NCI-H187 (cell line): ENCODE measurements around the gene TRDMT1.
"Not testable (repeated sequence)": the region's sequence is repeated elsewhere in the genome, so short reads cannot be mapped to it uniquely, and the experiment has no call there.

Source experiments
- DNase-seq, 2 experiments: peaks; one replicate each; lab custom pipeline; 2025; lab: John Stamatoyannopoulos, UW

Gene TRDMT1

DNA sequence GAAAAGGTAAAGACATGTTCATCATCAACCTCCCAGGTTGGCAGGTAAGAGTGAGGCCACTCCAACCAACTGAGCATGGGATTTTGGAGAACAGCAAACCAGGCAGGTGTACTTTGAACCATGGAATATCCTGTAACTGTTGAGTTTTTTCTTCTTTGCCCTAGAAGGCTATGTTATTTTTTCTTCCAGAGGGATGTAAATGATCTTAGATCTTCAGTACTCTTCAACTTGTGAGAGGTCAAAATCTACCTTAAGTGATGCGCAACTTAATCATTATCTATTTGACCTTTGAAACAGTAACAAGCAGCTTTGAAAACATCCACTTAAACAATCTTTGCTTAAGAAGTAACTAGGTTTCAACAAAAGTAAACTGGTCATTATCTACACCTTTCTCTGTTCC is 71.7 kb downstream of the TRDMT1 start, which contains the start of gene CUBN:
TSS of gene CUBN (minus strand) at position 71 of the 400 bp plus-strand sequence. CDS start at position 25, 46 bp downstream.
- DNase-seq: no peak

GRCh38 chr10:17128261-17128660 is 73.2 kb downstream of the TRDMT1 start:
- no peak for DNase-seq

- DNase-seq: no peak
Measured at GRCh38 chr10:17126327-17126726, 75.1 kb downstream of the TRDMT1 start.

DNA sequence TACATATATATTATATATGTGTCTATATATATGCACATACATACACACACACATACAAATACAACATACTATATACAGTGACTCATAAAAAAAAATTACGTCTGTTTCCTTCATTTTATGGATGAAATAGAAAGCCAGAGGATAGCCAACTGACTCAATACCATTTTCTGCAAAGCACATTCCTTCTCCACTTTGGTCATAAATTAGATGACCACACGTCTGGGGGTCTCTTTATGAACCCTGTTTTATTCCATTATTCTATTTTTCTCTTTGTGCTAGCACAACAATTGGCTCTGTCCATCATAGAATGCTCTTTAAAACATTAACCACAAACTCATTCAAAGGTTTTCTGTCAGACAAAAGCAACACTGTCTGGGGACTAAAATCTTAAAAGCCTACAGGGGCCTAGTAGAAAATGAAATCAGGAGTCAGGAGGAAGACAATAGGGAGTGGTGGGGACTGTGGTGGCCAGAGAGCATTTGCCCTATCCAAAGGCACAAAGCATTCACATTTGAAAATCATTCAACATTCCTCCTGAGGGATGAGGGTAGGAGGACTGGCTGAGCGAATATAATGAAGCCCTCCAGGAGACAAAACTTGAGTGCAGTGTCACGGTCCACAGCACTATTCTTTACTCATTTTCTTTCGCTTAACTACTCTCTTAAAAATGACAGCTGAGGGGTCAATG is 76.1 kb downstream of the TRDMT1 start:
- no peak for DNase-seq

DNA sequence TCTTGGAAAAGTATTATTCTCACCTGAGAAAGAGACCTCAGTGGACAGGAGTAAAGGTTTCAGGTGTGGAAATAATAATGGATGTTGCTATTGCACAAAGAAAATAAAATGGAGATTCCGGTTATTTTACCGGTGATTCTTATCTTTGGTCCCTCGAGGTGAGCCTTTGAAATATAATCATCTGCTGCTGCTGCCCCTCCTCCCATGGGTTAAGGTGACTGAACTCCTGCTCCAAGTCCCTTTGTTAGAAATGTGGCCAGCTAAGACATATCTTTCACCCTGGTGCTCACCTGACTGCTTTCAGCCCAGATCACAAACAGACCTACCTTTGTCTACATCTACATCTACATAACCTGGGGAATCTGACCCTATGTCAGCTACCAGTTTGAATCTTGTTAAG is 77.5 kb downstream of the TRDMT1 start:
- DNase-seq: no peak

DNA sequence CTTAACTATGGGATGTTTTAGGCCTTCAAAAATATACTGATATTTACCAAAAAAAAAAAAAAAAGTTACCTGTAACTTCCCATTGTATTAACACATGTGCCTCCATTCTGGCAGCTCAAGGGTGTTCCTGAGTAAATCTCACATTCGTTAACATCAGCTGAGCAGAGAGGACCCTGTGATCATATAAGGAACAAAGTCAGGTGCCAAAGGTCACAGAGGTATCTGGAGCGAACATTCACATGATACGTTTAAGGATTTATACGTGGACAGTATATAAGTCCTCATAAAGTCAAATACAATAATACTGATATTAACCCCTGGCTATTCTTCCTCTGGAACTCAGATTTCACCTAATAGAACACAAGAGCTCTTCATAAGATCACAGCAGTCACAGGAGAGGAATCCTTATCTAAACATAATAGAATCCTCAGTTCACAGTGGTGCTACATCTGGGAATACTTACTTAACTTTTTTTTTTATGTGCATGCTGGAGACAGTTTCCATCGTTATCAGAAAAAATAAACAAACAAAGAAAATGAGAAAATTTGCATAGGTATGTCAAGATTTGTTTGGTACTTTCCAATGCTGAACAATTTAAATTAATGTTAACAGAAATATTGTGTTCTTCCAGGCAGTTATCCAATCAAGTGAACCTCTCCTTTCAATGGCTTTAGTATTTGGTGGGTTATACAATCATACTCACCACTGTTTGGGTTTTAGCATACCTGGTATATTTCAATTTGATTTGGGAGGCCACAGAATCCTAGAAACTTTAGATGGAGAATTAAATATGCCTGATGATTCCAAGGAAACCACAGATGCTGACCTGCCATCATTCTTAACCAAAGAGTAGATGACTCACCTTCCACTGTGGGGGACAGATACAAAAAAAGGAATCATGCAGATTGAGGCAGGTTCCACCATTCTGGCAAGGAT is 78.5 kb downstream of the TRDMT1 start:
- no peak for DNase-seq

DNA sequence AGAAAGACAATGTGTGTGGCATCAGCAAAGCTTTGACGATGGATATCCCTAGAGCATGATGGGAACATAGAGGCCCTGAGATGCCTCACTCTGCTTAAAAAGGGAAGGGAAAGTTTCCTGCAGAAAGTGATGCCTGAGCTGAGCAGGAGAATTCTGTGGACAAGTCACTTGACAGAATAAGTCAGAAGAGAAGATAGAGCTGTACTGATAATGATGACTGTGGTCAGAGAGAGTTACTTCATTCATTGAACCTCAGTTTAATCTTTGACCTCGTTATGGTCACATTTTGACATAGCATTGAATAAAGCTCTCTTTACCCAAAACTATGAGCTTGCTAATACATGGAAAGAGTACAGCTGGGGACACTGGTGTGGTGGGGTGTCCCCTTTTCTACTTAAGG is 79.4 kb downstream of the TRDMT1 start:
- DNase-seq: no peak

- DNase-seq: no peak
Measured at GRCh38 chr10:17120694-17121093, 80.8 kb downstream of the TRDMT1 start.

DNA sequence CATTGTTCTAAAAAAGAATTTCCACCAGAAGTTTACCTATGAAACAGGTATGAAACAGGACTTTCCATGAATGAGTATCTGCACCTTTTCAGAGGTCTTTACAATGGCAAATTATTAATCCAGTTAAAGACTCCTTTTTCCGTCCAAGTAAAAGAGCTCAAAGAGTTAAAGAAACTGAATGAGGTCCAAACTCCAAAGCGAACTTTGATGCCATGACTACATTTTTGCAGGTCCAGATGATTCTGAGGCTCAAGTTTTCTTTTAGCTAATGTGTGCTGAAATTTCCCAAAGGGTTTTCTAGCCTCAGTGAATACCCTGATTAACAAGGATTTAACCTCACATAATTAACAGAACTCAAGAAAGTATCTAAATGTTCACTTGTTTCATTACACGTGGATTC is 81.6 kb downstream of the TRDMT1 start:
- DNase-seq: no peak

GRCh38 chr10:17116193-17116592 is 85.3 kb downstream of the TRDMT1 start:
- no peak for DNase-seq

DNA sequence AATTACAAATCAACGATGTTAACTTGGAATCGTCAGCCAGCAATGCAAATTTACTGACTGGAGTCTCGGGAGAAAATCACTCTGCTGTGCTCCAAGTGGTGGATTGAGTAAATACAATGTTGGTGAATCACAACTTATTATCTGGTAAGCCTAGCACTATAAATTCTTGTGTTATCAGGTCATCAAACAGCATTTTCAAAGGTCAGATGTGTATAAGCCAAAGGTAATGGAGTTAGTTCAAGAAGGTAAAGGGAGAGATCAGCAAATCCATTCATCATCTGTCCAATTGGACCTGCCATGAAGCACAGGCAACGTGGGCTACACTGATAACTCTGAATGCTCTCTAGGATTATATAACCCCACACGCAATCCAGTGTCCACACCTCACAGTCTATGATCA is 85.8 kb downstream of the TRDMT1 start:
- no peak for DNase-seq

- not testable (repeated sequence) for DNase-seq
Measured at GRCh38 chr10:17114878-17115444, 86.5 kb downstream of the TRDMT1 start.

DNA sequence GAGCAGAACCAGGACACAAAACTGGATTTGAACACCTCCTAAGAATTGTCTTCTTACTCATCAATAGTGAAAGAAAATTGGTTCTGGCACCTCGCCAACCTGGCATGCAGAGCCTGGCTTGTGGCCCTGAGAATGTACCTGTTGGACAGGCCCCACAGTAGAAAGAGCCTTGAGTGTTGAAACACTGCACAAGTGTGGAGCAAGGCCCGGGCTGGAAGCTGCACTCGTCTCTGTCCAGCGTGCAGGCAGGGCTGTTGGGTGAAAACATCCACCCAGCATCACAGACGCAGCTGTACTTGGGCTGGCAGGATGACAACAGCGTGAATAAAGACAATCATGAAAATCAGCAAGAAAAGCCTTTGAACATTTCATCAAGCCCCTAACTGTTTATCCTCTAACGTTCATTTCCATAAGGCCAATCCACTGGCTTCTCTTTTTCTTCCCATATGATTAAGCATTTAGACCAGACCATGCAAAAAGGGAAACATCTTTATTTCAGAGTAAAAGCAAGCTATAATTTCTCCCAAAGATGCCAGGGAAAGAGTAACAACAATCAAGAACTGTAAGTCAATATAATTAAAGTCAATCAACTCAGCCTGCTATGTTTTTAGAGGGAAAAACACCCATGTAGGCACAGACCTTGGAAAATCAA is 87.5 kb downstream of the TRDMT1 start:
- no peak for DNase-seq

DNA sequence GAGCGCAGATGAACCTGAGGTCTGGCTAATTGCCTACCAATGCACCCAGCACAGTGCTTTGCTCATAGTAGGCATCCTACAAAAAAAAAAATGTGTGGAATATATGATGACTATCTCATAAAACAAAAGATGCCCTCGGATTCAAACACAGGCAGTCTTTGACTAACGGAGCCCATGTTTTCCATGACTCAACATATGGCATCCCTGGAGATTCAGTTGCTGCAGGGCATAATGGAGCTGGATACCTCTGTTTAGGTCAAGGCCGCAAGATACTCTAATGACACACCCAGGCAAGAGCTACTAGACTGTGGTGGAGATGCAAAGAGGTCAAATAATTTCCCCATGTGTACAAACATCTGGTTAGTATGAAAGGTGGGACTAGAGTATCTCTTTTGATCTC is 88.1 kb downstream of the TRDMT1 start:
- no peak for DNase-seq

- DNase-seq: no peak
Measured at GRCh38 chr10:17112566-17112965, 88.9 kb downstream of the TRDMT1 start.

- DNase-seq: no peak
Measured at GRCh38 chr10:17109475-17110207, 91.8 kb downstream of the TRDMT1 start.

GRCh38 chr10:17109046-17109445 is 92.4 kb downstream of the TRDMT1 start:
- DNase-seq: no peak

DNA sequence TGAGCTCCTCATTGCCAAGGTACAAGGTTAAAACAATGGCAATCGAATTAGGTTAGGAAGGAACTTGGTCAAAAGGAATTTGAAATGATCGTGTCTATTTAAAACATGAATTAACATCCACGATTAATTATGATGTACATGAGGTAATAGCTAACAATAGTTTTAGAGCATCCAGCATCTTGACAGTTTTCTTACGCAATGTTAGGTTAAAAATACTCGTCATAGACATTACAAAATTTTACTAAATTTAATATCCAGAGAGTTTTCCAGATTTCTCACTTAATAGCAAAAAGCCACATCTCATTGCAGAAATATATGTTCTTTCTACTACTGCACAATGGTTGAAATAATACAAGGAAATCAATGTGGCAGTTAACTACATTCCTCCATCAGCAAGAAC is 94.5 kb downstream of the TRDMT1 start:
- no peak for DNase-seq

DNA sequence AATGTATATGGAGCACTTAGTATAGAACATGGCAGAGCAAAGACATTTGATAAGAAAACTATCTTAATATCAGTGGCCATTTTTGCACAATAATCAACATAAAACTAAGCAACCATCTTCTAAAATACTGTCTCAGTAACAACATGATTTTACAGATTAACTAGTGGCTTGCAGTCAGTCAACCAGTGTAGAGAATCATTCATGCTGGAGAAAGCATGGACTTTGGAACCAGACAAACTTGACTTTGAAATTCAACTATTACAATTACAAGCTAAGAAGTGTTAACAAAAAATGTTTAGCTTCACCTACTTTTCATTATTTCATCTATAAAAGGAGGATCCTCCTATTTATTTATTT is 99.6 kb downstream of the TRDMT1 start:
- DNase-seq: no peak

GRCh38 chr10:17101257-17101909 is 100.1 kb downstream of the TRDMT1 start:
- DNase-seq: no peak

GRCh38 chr10:17100586-17100985 is 100.9 kb downstream of the TRDMT1 start:
- DNase-seq: no peak
